Loucy (cell line): ENCODE measurements around the gene METAP1D.

Source experiments
- CTCF ChIP-seq: fragments of 200-600 bp; sonication (generic); conservative IDR thresholded peaks from 2 replicates; pipeline ENCODE4 v1.5.1; 2014; ENCODE audit warnings: mild to moderate bottlenecking, antibody characterized with exemption, low read length
- EZH2phosphoT487 ChIP-seq: fragments of 200-600 bp; IDR thresholded peaks from 2 replicates; pipeline ENCODE4 v1.6.1; 2018; ENCODE audit warnings: antibody characterized with exemption, mild to moderate bottlenecking, moderate library complexity, borderline replicate concordance

GRCh38 chr2:172090044-172090961 is 90.5 kb downstream of the METAP1D start:
- TF ChIP-seq CTCF (no peak), EZH2phosphoT487 (no peak)
